Choroid plexus epithelial cell (primary cell): ENCODE measurements around the gene ADORA2A.

Experiments used
- DNase-seq: peaks from one replicate; pipeline ENCODE4 v3.0.0-alpha.2; 2010; ENCODE audit warnings: low read depth
- H3K4me3 ChIP-seq: 2 replicates; pipeline ENCODE4 v1.5.1; 2011; ENCODE audit warnings: low read depth, mild to moderate bottlenecking, control low read depth, low read length, moderate library complexity
- CTCF ChIP-seq: conservative IDR thresholded peaks from 2 replicates; pipeline ENCODE4 v1.5.1; 2011; ENCODE audit warnings: low read depth, mild to moderate bottlenecking, control low read depth, inconsistent platforms, low read length, moderate library complexity

ADORA2A gene

GRCh38 chr22:24474221-24474620 lies 46.8 kb downstream of the ADORA2A start:
- no peak overlapping the region for H3K4me3 ChIP-seq
- TF ChIP-seq CTCF = no peak
- DNase-seq = peak; percentile 95

DNA sequence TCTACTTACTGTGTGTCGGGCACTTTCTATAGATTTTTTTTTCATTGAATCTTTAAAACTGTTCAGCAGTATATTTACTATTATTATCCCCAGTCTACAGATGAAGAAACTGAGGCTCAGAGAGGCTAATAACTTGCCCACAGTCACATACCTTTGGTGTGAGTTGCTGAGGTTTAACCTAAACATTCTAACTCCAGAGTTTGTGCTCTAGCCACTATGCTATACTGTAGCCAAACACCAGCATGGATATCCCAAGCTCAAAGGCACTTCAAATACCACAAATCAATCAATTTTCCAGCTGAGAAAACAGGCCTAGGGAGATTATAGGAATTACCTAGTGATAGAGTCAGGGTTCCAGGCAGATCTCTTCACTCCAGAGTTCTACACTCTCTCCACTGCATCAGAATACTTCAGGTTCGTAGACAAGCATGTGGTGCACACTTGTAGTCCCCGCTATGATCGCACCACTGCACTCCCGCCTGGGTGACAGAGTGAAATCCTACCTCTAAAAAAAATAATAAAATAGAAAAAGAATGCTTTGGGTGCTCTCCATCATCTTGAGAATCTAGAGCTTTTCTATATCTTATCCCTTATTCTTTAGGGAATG lies 47.4 kb downstream of the ADORA2A start:
- DNase-seq = peak; percentile 39
- TF ChIP-seq CTCF = no peak
- H3K4me3 ChIP-seq = no peak overlapping the region

DNA sequence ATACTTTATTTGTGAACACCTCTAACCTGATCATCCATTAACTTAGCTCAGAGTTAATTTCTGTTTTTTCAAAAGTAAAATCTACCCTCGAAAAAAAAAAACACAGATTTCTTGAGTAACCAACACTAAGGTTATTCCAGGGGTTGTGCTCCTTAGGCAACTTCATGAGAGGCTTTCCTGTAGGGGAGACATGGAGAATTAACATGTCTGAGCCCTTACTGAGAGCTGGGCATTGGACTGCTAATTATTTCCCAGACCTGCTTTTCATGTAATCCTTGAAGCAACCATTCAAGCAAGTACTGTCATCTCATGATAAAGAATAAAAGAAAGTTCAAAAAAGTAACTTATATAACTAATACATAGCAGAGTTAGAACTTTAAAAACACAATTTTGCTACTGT lies 54.2 kb downstream of the ADORA2A start:
- H3K4me3 ChIP-seq = no peak overlapping the region
- DNase-seq = no peak
- TF ChIP-seq CTCF = no peak

- DNase-seq = peak; percentile 85
- TF ChIP-seq CTCF = no peak
- no peak overlapping the region for H3K4me3 ChIP-seq
Measured at GRCh38 chr22:24482575-24482974, 55.2 kb downstream of the ADORA2A start.

- H3K4me3 ChIP-seq = no peak overlapping the region
- no peak for DNase-seq
- TF ChIP-seq CTCF = no peak
Measured at GRCh38 chr22:24482998-24483397, 55.6 kb downstream of the ADORA2A start.

- H3K4me3 ChIP-seq = no peak overlapping the region
- DNase-seq = peak; percentile 36
- no peak for TF ChIP-seq CTCF
Measured at GRCh38 chr22:24483976-24484545, 56.7 kb downstream of the ADORA2A start.

DNA sequence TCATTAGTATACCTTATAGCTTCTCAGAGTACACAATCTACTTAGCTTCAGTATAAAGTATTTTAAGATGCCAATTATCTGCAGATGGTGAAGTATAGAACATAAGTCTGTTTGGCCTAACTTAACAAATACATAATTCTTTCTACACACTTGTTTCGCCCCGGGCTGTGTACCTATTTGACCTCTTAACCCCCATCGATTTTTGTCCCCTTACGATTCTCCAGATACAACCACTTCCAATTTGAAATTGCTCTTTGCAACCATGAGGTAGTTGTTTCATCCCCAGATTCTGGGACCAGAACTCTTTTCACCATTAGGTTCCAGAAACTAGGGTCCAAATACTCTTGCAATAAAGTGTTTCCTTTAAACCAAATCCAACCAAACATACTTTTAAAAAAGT lies 57.8 kb downstream of the ADORA2A start:
- no peak for DNase-seq
- H3K4me3 ChIP-seq = no peak overlapping the region
- TF ChIP-seq CTCF = no peak
